GM23338 (cell line): ENCODE results near the gene MEIS3. TPM values are rescaled to one million over a fixed set of nuclear protein-coding genes. Genes with fewer than 3 reads are reported as not detected.

Experiments used
- ATAC-seq: fragments of 200-7000 bp; cut with Tn5 transposase; 3 replicates; pipeline ENCODE4 v1.9.1; 2020
- DNase-seq: peaks from one replicate; pipeline ENCODE4 v3.0.0-alpha.2; 2015; ENCODE audit warnings: low spot score
- H2AFZ ChIP-seq: fragments of 200-600 bp; sonication (generic); 2 replicates; pipeline ENCODE4 v1.8.0; 2016; ENCODE audit warnings: antibody characterized with exemption, mild to moderate bottlenecking, moderate library complexity
- H3F3A ChIP-seq: fragments of 200-600 bp; sonication (generic); replicated peaks from 2 replicates; pipeline ENCODE4 v1.8.0; 2017; ENCODE audit warnings: antibody characterized with exemption, mixed run types, low read depth
- H3K27ac ChIP-seq: fragments of 200-600 bp; sonication (generic); 2 replicates; pipeline ENCODE4 v1.6.1; 2016; ENCODE audit warnings: low read depth
- H3K27me3 ChIP-seq: fragments of 200-600 bp; sonication (generic); 2 replicates; pipeline ENCODE4 v1.8.0; 2016; ENCODE audit warnings: mild to moderate bottlenecking, mixed run types, moderate library complexity; ENCODE audit not compliant: insufficient read depth
- H3K36me3 ChIP-seq: fragments of 200-600 bp; sonication (generic); 2 replicates; pipeline ENCODE4 v1.8.0; 2016; ENCODE audit warnings: mild to moderate bottlenecking; ENCODE audit not compliant: insufficient read depth
- H3K4me1 ChIP-seq: fragments of 200-600 bp; sonication (generic); 2 replicates; pipeline ENCODE4 v1.8.0; 2016; ENCODE audit warnings: mild to moderate bottlenecking, moderate library complexity; ENCODE audit not compliant: insufficient read depth
- H3K4me2 ChIP-seq: fragments of 200-600 bp; sonication (generic); 2 replicates; pipeline ENCODE4 v1.7.1; 2017; ENCODE audit warnings: mixed run types
- H3K4me3 ChIP-seq: fragments of 200-600 bp; sonication (generic); 2 replicates; pipeline ENCODE4 v1.6.1; 2016; ENCODE audit warnings: mixed run types
- H3K79me2 ChIP-seq: fragments of 200-600 bp; sonication (generic); replicated peaks from 2 replicates; pipeline ENCODE4 v1.8.0; 2017; ENCODE audit warnings: mild to moderate bottlenecking; ENCODE audit not compliant: insufficient read depth
- H3K9me2 ChIP-seq: fragments of 200-600 bp; sonication (generic); 2 replicates; pipeline ENCODE4 v1.8.0; 2017; ENCODE audit not compliant: insufficient read depth
- H4K20me1 ChIP-seq: fragments of 200-600 bp; sonication (generic); replicated peaks from 2 replicates; pipeline ENCODE4 v1.8.0; 2017; ENCODE audit warnings: mild to moderate bottlenecking; ENCODE audit not compliant: insufficient read depth
- H3K27ac Mint-ChIP-seq: 2 replicates; pipeline ENCODE4 v1.8.0; 2020; ENCODE audit warnings: inconsistent platforms, mild to moderate bottlenecking, moderate library complexity, mixed read lengths
- H3K27me3 Mint-ChIP-seq: 3 replicates; pipeline ENCODE4 v1.8.0; 2022; ENCODE audit warnings: low read depth, mild to moderate bottlenecking, moderate library complexity, mixed read lengths, inconsistent platforms; ENCODE audit not compliant: insufficient read depth, poor library complexity
- H3K36me3 Mint-ChIP-seq: 3 replicates; pipeline ENCODE4 v1.8.0; 2021; ENCODE audit warnings: low read depth, mild to moderate bottlenecking, inconsistent platforms, moderate library complexity, mixed read lengths
- H3K4me1 Mint-ChIP-seq: 3 replicates; pipeline ENCODE4 v1.8.0; 2020; ENCODE audit warnings: mild to moderate bottlenecking, inconsistent platforms, mixed read lengths
- H3K4me3 Mint-ChIP-seq: 3 replicates; pipeline ENCODE4 v1.8.0; 2021; ENCODE audit warnings: moderate library complexity, mild to moderate bottlenecking, inconsistent platforms, mixed read lengths
- H3K9me3 Mint-ChIP-seq: 3 replicates; pipeline ENCODE4 v1.8.0; 2020; ENCODE audit warnings: moderate library complexity, mild to moderate bottlenecking, inconsistent platforms, mixed read lengths
- CREB1 ChIP-seq: fragments of 250-450 bp; sonication (Bioruptor Pico); IDR thresholded peaks from 2 replicates; pipeline ENCODE4 v1.5.0; 2020; ENCODE audit warnings: low read depth, mild to moderate bottlenecking, moderate library complexity
- EZH2 ChIP-seq: fragments of 200-600 bp; sonication (generic); IDR thresholded peaks from one replicate; pipeline ENCODE4 v1.8.0; 2017; ENCODE audit warnings: antibody characterized with exemption, mild to moderate bottlenecking, low read depth; ENCODE audit not compliant: unreplicated experiment
- EZH2phosphoT487 ChIP-seq: fragments of 200-600 bp; sonication (generic); IDR thresholded peaks from one replicate; pipeline ENCODE4 v1.8.1; 2018; ENCODE audit warnings: antibody characterized with exemption; ENCODE audit not compliant: unreplicated experiment
- JUNB ChIP-seq: IDR thresholded peaks from one replicate; pipeline ENCODE4 v1.6.1; 2016; ENCODE audit warnings: antibody characterized with exemption; ENCODE audit not compliant: unreplicated experiment
- NANOG ChIP-seq: IDR thresholded peaks from 2 replicates; pipeline ENCODE4 v1.6.1; 2016; ENCODE audit warnings: antibody characterized with exemption, borderline replicate concordance
- POLR2AphosphoS5 ChIP-seq: IDR thresholded peaks from 2 replicates; pipeline ENCODE4 v1.6.1; 2016; ENCODE audit warnings: antibody characterized with exemption, low read depth
- STAT1 ChIP-seq: IDR thresholded peaks from one replicate; pipeline ENCODE4 v1.6.1; 2016; ENCODE audit warnings: antibody characterized with exemption; ENCODE audit not compliant: unreplicated experiment
- ZNF114 ChIP-seq: fragments of 250-450 bp; sonication (Bioruptor Pico); IDR thresholded peaks from 2 replicates; pipeline ENCODE4 v1.5.0; 2020; ENCODE audit warnings: mild to moderate bottlenecking, moderate library complexity
- ZNF331 ChIP-seq: fragments of 250-450 bp; sonication (Bioruptor Pico); IDR thresholded peaks from 2 replicates; pipeline ENCODE4 v1.5.0; 2020; ENCODE audit warnings: low read depth, mild to moderate bottlenecking, moderate library complexity
- polyA plus RNA-seq: library from polyadenylated mRNA; unstranded; fragments of >200 nt; fragmentation: Nextera tagmentation; extraction: Ambion mirVana; gene quantifications from 2 replicates; pipeline ENCODE4 v1.2.1, GENCODE V29; 2016
- total RNA-seq: library from RNA; depleted of rRNA; stranded (reverse); fragments of >200 nt; shearing (Covaris generic); gene quantifications from 2 replicates; pipeline ENCODE4 v1.2.3, GENCODE V29; 2014
- TF ChIP-seq, protein P1 (sequence below): IDR thresholded peaks from 2 replicates; pipeline ENCODE4 v1.6.1; 2016; ENCODE audit warnings: antibody characterized with exemption
- TF ChIP-seq, protein P2 (sequence below): IDR thresholded peaks from one replicate; pipeline ENCODE4 v1.6.1; 2018; ENCODE audit warnings: antibody characterized with exemption; ENCODE audit not compliant: unreplicated experiment
- TF ChIP-seq, protein P3 (sequence below): fragments of 250-450 bp; sonication (Bioruptor Pico); IDR thresholded peaks from 2 replicates; pipeline ENCODE4 v1.5.0; 2020; ENCODE audit warnings: mild to moderate bottlenecking, moderate library complexity
- TF ChIP-seq, protein P4 (sequence below), 2 experiments: fragments of 200-600 bp in 1 of 2; sonication (generic) in 1 of 2; conservative IDR thresholded peaks; 2 replicates each; pipeline versions ENCODE4 v1.5.1 to v1.6.1; 2016 to 2017; ENCODE audit warnings: antibody characterized with exemption in 2 of 2, low read depth in 2 of 2, mild to moderate bottlenecking in 2 of 2, moderate library complexity in 1 of 2

Gene MEIS3
- total and polyA plus RNA-seq, 2 experiments from 2014 or later, result 20.6 to 33.7 TPM

DNA sequence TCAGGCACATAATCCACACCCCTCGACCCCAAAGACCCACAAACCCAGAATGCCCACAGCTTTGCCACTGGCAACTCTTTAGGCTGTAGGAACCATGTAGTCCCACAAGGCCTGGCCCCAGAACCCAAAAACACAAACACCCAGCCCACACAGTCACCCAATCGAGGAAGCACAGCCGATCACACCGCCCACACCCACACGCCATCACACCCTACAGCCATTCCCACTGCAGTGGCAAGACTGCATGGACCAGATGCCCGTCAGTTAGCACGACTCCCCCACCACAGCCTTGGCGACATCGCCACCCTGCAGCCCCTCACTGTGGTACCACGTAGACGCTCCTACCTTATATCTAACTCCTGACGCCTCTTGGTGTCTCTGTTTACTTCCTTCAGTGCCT lies 24.0 kb upstream of the MEIS3 start:
- Histone ChIP-seq H3K9me2 (no peaks in the 10 kb centered on the region), H3K27me3 (peaks cover 17% of the 10 kb centered on the region), H2AFZ (no peak overlapping the region), H3F3A (peaks cover 18% of the 10 kb centered on the region; the same call in 1 of the 2 replicates), H3K4me1 (peaks cover 11% of the 10 kb centered on the region), H3K27ac (no peak overlapping the region), H4K20me1 (peaks cover 6% of the 10 kb centered on the region), H3K4me2 (no peak overlapping the region), H3K4me3 (no peak overlapping the region), H3K36me3 (no peaks in the 10 kb centered on the region), H3K79me2 (no peaks in the 10 kb centered on the region)
- Mint-ChIP-seq H3K27ac (no peak overlapping the region), H3K9me3 (no peaks in the 10 kb centered on the region; the same call in 2 of the 3 replicates), H3K36me3 (no peaks in the 10 kb centered on the region; the same call in 2 of the 3 replicates), H3K4me3 (no peak overlapping the region), H3K27me3 (peaks cover 33% of the 10 kb centered on the region), H3K4me1 (peaks cover 23% of the 10 kb centered on the region)
- ATAC-seq (no peak), DNase-seq (no peak)
- TF ChIP-seq STAT1, result no peak
- TF ChIP-seq NANOG, result no peak
- TF ChIP-seq, protein P1, sequence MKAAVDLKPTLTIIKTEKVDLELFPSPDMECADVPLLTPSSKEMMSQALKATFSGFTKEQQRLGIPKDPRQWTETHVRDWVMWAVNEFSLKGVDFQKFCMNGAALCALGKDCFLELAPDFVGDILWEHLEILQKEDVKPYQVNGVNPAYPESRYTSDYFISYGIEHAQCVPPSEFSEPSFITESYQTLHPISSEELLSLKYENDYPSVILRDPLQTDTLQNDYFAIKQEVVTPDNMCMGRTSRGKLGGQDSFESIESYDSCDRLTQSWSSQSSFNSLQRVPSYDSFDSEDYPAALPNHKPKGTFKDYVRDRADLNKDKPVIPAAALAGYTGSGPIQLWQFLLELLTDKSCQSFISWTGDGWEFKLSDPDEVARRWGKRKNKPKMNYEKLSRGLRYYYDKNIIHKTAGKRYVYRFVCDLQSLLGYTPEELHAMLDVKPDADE, result no peak
- TF ChIP-seq CREB1 (CRISPR knock-in tag), result no peak
- TF ChIP-seq POLR2AphosphoS5, result no peak
- TF ChIP-seq, protein P2, sequence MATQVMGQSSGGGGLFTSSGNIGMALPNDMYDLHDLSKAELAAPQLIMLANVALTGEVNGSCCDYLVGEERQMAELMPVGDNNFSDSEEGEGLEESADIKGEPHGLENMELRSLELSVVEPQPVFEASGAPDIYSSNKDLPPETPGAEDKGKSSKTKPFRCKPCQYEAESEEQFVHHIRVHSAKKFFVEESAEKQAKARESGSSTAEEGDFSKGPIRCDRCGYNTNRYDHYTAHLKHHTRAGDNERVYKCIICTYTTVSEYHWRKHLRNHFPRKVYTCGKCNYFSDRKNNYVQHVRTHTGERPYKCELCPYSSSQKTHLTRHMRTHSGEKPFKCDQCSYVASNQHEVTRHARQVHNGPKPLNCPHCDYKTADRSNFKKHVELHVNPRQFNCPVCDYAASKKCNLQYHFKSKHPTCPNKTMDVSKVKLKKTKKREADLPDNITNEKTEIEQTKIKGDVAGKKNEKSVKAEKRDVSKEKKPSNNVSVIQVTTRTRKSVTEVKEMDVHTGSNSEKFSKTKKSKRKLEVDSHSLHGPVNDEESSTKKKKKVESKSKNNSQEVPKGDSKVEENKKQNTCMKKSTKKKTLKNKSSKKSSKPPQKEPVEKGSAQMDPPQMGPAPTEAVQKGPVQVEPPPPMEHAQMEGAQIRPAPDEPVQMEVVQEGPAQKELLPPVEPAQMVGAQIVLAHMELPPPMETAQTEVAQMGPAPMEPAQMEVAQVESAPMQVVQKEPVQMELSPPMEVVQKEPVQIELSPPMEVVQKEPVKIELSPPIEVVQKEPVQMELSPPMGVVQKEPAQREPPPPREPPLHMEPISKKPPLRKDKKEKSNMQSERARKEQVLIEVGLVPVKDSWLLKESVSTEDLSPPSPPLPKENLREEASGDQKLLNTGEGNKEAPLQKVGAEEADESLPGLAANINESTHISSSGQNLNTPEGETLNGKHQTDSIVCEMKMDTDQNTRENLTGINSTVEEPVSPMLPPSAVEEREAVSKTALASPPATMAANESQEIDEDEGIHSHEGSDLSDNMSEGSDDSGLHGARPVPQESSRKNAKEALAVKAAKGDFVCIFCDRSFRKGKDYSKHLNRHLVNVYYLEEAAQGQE, result no peak
- no peak for TF ChIP-seq ZNF331
- no peak for TF ChIP-seq ZNF114 (CRISPR knock-in tag)
- TF ChIP-seq JUNB, result no peak
- TF ChIP-seq, protein P3, sequence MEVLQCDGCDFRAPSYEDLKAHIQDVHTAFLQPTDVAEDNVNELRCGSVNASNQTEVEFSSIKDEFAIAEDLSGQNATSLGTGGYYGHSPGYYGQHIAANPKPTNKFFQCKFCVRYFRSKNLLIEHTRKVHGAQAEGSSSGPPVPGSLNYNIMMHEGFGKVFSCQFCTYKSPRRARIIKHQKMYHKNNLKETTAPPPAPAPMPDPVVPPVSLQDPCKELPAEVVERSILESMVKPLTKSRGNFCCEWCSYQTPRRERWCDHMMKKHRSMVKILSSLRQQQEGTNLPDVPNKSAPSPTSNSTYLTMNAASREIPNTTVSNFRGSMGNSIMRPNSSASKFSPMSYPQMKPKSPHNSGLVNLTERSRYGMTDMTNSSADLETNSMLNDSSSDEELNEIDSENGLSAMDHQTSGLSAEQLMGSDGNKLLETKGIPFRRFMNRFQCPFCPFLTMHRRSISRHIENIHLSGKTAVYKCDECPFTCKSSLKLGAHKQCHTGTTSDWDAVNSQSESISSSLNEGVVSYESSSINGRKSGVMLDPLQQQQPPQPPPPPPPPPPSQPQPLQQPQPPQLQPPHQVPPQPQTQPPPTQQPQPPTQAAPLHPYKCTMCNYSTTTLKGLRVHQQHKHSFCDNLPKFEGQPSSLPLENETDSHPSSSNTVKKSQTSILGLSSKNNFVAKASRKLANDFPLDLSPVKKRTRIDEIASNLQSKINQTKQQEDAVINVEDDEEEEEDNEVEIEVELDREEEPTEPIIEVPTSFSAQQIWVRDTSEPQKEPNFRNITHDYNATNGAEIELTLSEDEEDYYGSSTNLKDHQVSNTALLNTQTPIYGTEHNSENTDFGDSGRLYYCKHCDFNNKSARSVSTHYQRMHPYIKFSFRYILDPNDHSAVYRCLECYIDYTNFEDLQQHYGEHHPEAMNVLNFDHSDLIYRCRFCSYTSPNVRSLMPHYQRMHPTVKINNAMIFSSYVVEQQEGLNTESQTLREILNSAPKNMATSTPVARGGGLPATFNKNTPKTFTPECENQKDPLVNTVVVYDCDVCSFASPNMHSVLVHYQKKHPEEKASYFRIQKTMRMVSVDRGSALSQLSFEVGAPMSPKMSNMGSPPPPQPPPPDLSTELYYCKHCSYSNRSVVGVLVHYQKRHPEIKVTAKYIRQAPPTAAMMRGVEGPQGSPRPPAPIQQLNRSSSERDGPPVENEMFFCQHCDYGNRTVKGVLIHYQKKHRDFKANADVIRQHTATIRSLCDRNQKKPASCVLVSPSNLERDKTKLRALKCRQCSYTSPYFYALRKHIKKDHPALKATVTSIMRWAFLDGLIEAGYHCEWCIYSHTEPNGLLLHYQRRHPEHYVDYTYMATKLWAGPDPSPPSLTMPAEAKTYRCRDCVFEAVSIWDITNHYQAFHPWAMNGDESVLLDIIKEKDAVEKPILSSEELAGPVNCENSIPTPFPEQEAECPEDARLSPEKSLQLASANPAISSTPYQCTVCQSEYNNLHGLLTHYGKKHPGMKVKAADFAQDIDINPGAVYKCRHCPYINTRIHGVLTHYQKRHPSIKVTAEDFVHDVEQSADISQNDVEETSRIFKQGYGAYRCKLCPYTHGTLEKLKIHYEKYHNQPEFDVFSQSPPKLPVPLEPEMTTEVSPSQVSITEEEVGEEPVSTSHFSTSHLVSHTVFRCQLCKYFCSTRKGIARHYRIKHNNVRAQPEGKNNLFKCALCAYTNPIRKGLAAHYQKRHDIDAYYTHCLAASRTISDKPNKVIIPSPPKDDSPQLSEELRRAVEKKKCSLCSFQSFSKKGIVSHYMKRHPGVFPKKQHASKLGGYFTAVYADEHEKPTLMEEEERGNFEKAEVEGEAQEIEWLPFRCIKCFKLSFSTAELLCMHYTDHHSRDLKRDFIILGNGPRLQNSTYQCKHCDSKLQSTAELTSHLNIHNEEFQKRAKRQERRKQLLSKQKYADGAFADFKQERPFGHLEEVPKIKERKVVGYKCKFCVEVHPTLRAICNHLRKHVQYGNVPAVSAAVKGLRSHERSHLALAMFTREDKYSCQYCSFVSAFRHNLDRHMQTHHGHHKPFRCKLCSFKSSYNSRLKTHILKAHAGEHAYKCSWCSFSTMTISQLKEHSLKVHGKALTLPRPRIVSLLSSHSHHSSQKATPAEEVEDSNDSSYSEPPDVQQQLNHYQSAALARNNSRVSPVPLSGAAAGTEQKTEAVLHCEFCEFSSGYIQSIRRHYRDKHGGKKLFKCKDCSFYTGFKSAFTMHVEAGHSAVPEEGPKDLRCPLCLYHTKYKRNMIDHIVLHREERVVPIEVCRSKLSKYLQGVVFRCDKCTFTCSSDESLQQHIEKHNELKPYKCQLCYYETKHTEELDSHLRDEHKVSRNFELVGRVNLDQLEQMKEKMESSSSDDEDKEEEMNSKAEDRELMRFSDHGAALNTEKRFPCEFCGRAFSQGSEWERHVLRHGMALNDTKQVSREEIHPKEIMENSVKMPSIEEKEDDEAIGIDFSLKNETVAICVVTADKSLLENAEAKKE, result no peak
- TF ChIP-seq, protein P4, sequence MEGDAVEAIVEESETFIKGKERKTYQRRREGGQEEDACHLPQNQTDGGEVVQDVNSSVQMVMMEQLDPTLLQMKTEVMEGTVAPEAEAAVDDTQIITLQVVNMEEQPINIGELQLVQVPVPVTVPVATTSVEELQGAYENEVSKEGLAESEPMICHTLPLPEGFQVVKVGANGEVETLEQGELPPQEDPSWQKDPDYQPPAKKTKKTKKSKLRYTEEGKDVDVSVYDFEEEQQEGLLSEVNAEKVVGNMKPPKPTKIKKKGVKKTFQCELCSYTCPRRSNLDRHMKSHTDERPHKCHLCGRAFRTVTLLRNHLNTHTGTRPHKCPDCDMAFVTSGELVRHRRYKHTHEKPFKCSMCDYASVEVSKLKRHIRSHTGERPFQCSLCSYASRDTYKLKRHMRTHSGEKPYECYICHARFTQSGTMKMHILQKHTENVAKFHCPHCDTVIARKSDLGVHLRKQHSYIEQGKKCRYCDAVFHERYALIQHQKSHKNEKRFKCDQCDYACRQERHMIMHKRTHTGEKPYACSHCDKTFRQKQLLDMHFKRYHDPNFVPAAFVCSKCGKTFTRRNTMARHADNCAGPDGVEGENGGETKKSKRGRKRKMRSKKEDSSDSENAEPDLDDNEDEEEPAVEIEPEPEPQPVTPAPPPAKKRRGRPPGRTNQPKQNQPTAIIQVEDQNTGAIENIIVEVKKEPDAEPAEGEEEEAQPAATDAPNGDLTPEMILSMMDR (conservative IDR thresholded peaks at IDR 0.05; ENCODE audit: low read depth in 2 of 2), result no peak
- TF ChIP-seq EZH2phosphoT487, result no peak
- no peak for TF ChIP-seq EZH2
